ENCODE results near the gene BTBD9. TPM values are rescaled to one million over a fixed set of nuclear protein-coding genes. Genes with fewer than 3 reads are reported as not detected.

BTBD9 gene
- polyA plus RNA-seq, 4 donors, result 5.1 to 10.2 (median 6.7) TPM

GRCh38 chr6:38153798-38154345 lies 485.9 kb downstream of the BTBD9 start:
- no peak overlapping the region for H3K27ac ChIP-seq (ENCODE audit: low read depth in 1 of 3, low read length in 2 of 3)
- H3K4me3 ChIP-seq (ENCODE audit: low read depth in 1 of 3, low read length in 3 of 3), result no peak overlapping the region
- H3K27me3 ChIP-seq (ENCODE audit: control insufficient read depth in 3 of 3, insufficient read depth in 3 of 3, low read length in 3 of 3), result no peaks in the 10 kb centered on the region
- peaks cover 0 to 5% (median 2%) of the 10 kb centered on the region in 3 donors for H3K4me1 ChIP-seq (ENCODE audit: control insufficient read depth in 3 of 3, insufficient read depth in 2 of 3, low read depth in 1 of 3, low read length in 2 of 3)
- no peak for FAIRE-seq
- 82 to 94% (median 90%) methylated on average over 16 of the region's 16 CpGs for WGBS, 3 donors
- DNase-seq, result no peak
- H3K36me3 ChIP-seq (ENCODE audit: control insufficient read depth in 3 of 3, insufficient read depth in 2 of 3, low read depth in 1 of 3, low read length in 3 of 3), result peaks cover 0 to 66% (median 6%) of the 10 kb centered on the region in 3 donors
- H3K9me3 ChIP-seq (ENCODE audit: control insufficient read depth in 2 of 2, insufficient read depth in 1 of 2, low read depth in 1 of 2, low read length in 1 of 2), result no peaks in the 10 kb centered on the region

- no peaks in the 10 kb centered on the region for H3K9me3 ChIP-seq (ENCODE audit: control insufficient read depth in 2 of 2, insufficient read depth in 1 of 2, low read depth in 1 of 2, low read length in 1 of 2)
- DNase-seq (no peak), FAIRE-seq (no peak)
- no peak overlapping the region for H3K4me3 ChIP-seq (ENCODE audit: low read depth in 1 of 3, low read length in 3 of 3)
- H3K4me1 ChIP-seq (ENCODE audit: control insufficient read depth in 3 of 3, insufficient read depth in 2 of 3, low read depth in 1 of 3, low read length in 2 of 3), result peaks cover 0 to 5% (median 2%) of the 10 kb centered on the region in 3 donors
- no peak overlapping the region for H3K27ac ChIP-seq (ENCODE audit: low read depth in 1 of 3, low read length in 2 of 3)
- WGBS, 3 donors, result 85 to 90% (median 87%) methylated on average over 23 of the region's 23 CpGs
- peaks cover 0 to 65% (median 9%) of the 10 kb centered on the region in 3 donors for H3K36me3 ChIP-seq (ENCODE audit: control insufficient read depth in 3 of 3, insufficient read depth in 2 of 3, low read depth in 1 of 3, low read length in 3 of 3)
- no peaks in the 10 kb centered on the region for H3K27me3 ChIP-seq (ENCODE audit: control insufficient read depth in 3 of 3, insufficient read depth in 3 of 3, low read length in 3 of 3)
Observed at GRCh38 chr6:38153076-38153797, 486.5 kb downstream of the BTBD9 start.

- Histone ChIP-seq H3K4me1 (ENCODE audit: control insufficient read depth in 3 of 3, insufficient read depth in 2 of 3, low read depth in 1 of 3, low read length in 2 of 3) (peaks cover 0 to 5% (median 2%) of the 10 kb centered on the region in 3 donors), H3K27me3 (ENCODE audit: control insufficient read depth in 3 of 3, insufficient read depth in 3 of 3, low read length in 3 of 3) (no peaks in the 10 kb centered on the region), H3K4me3 (ENCODE audit: low read depth in 1 of 3, low read length in 3 of 3) (no peak overlapping the region), H3K36me3 (ENCODE audit: control insufficient read depth in 3 of 3, insufficient read depth in 2 of 3, low read depth in 1 of 3, low read length in 3 of 3) (peaks cover 0 to 65% (median 9%) of the 10 kb centered on the region in 3 donors), H3K27ac (ENCODE audit: low read depth in 1 of 3, low read length in 2 of 3) (no peak overlapping the region), H3K9me3 (ENCODE audit: control insufficient read depth in 2 of 2, insufficient read depth in 1 of 2, low read depth in 1 of 2, low read length in 1 of 2) (no peaks in the 10 kb centered on the region)
- 88 to 91% (median 91%) methylated on average over 8 of the region's 8 CpGs for WGBS, 3 donors
- DNase-seq (no peak), FAIRE-seq (no peak)
Observed at GRCh38 chr6:38152620-38153019, 487.1 kb downstream of the BTBD9 start.

GRCh38 chr6:38151580-38152500 lies 487.9 kb downstream of the BTBD9 start:
- DNase-seq (no peak), FAIRE-seq (no peak)
- 95 to 99% (median 96%) methylated on average over 22 of the region's 22 CpGs for WGBS, 3 donors
- no peaks in the 10 kb centered on the region for H3K9me3 ChIP-seq (ENCODE audit: control insufficient read depth in 2 of 2, insufficient read depth in 1 of 2, low read depth in 1 of 2, low read length in 1 of 2)
- H3K36me3 ChIP-seq (ENCODE audit: control insufficient read depth in 3 of 3, insufficient read depth in 2 of 3, low read depth in 1 of 3, low read length in 3 of 3), result peaks cover 0 to 57% (median 9%) of the 10 kb centered on the region in 3 donors
- H3K4me3 ChIP-seq (ENCODE audit: low read depth in 1 of 3, low read length in 3 of 3), result no peak overlapping the region
- no peak overlapping the region for H3K27ac ChIP-seq (ENCODE audit: low read depth in 1 of 3, low read length in 2 of 3)
- H3K27me3 ChIP-seq (ENCODE audit: control insufficient read depth in 3 of 3, insufficient read depth in 3 of 3, low read length in 3 of 3), result no peaks in the 10 kb centered on the region
- peaks cover 0 to 5% (median 2%) of the 10 kb centered on the region in 3 donors for H3K4me1 ChIP-seq (ENCODE audit: control insufficient read depth in 3 of 3, insufficient read depth in 2 of 3, low read depth in 1 of 3, low read length in 2 of 3)

GRCh38 chr6:38150681-38151296 lies 488.9 kb downstream of the BTBD9 start:
- FAIRE-seq, result no peak
- WGBS, 3 donors, result 88 to 90% (median 88%) methylated on average over 11 of the region's 11 CpGs
- H3K36me3 ChIP-seq (ENCODE audit: control insufficient read depth in 3 of 3, insufficient read depth in 2 of 3, low read depth in 1 of 3, low read length in 3 of 3), result peaks cover 0 to 63% (median 9%) of the 10 kb centered on the region in 3 donors

GRCh38 chr6:38150021-38150420 lies 489.7 kb downstream of the BTBD9 start:
- WGBS, 3 donors, result 93 to 94% (median 93%) methylated on average over 3 of the region's 3 CpGs
- H3K36me3 ChIP-seq (ENCODE audit: control insufficient read depth in 3 of 3, insufficient read depth in 2 of 3, low read depth in 1 of 3, low read length in 3 of 3), result peaks cover 0 to 59% (median 9%) of the 10 kb centered on the region in 3 donors
- DNase-seq (no peak), FAIRE-seq (no peak)
- H3K27ac ChIP-seq (ENCODE audit: low read depth in 1 of 3, low read length in 2 of 3), result no peak overlapping the region
- H3K4me1 ChIP-seq (ENCODE audit: control insufficient read depth in 3 of 3, insufficient read depth in 2 of 3, low read depth in 1 of 3, low read length in 2 of 3), result peaks cover 0 to 3% (median 0%) of the 10 kb centered on the region in 3 donors
- H3K4me3 ChIP-seq (ENCODE audit: low read depth in 1 of 3, low read length in 3 of 3), result no peak overlapping the region
- H3K9me3 ChIP-seq (ENCODE audit: control insufficient read depth in 2 of 2, insufficient read depth in 1 of 2, low read depth in 1 of 2, low read length in 1 of 2), result no peaks in the 10 kb centered on the region
- H3K27me3 ChIP-seq (ENCODE audit: control insufficient read depth in 3 of 3, insufficient read depth in 3 of 3, low read length in 3 of 3), result no peaks in the 10 kb centered on the region

More at GRCh38 chr6:38150681-38151296, 488.9 kb downstream of the BTBD9 start:
- H3K9me3 ChIP-seq (ENCODE audit: control insufficient read depth in 2 of 2, insufficient read depth in 1 of 2, low read depth in 1 of 2, low read length in 1 of 2), result no peaks in the 10 kb centered on the region
- no peak overlapping the region for H3K4me3 ChIP-seq (ENCODE audit: low read depth in 1 of 3, low read length in 3 of 3)
- no peak for DNase-seq
- no peak overlapping the region for H3K27ac ChIP-seq (ENCODE audit: low read depth in 1 of 3, low read length in 2 of 3)
- peaks cover 0 to 5% (median 1%) of the 10 kb centered on the region in 3 donors for H3K4me1 ChIP-seq (ENCODE audit: control insufficient read depth in 3 of 3, insufficient read depth in 2 of 3, low read depth in 1 of 3, low read length in 2 of 3)
- H3K27me3 ChIP-seq (ENCODE audit: control insufficient read depth in 3 of 3, insufficient read depth in 3 of 3, low read length in 3 of 3), result no peaks in the 10 kb centered on the region

GRCh38 chr6:38149531-38149930 lies 490.2 kb downstream of the BTBD9 start:
- Histone ChIP-seq H3K4me3 (ENCODE audit: low read depth in 1 of 3, low read length in 3 of 3) (no peak overlapping the region), H3K4me1 (ENCODE audit: control insufficient read depth in 3 of 3, insufficient read depth in 2 of 3, low read depth in 1 of 3, low read length in 2 of 3) (no peaks in the 10 kb centered on the region), H3K27me3 (ENCODE audit: control insufficient read depth in 3 of 3, insufficient read depth in 3 of 3, low read length in 3 of 3) (no peaks in the 10 kb centered on the region), H3K9me3 (ENCODE audit: control insufficient read depth in 2 of 2, insufficient read depth in 1 of 2, low read depth in 1 of 2, low read length in 1 of 2) (no peaks in the 10 kb centered on the region), H3K36me3 (ENCODE audit: control insufficient read depth in 3 of 3, insufficient read depth in 2 of 3, low read depth in 1 of 3, low read length in 3 of 3) (peaks cover 0 to 56% (median 9%) of the 10 kb centered on the region in 3 donors), H3K27ac (ENCODE audit: low read depth in 1 of 3, low read length in 2 of 3) (no peak overlapping the region)
- WGBS, 3 donors, result 86 to 93% (median 90%) methylated on average over 2 of the region's 2 CpGs
- FAIRE-seq (no peak), DNase-seq (no peak)

- no peaks in the 10 kb centered on the region for H3K27me3 ChIP-seq (ENCODE audit: control insufficient read depth in 3 of 3, insufficient read depth in 3 of 3, low read length in 3 of 3)
- 85 to 97% (median 89%) methylated on average over 2 of the region's 2 CpGs for WGBS, 3 donors
- H3K9me3 ChIP-seq (ENCODE audit: control insufficient read depth in 2 of 2, insufficient read depth in 1 of 2, low read depth in 1 of 2, low read length in 1 of 2), result no peaks in the 10 kb centered on the region
- no peak overlapping the region for H3K4me3 ChIP-seq (ENCODE audit: low read depth in 1 of 3, low read length in 3 of 3)
- no peak for FAIRE-seq
- peaks cover 2 to 55% (median 9%) of the 10 kb centered on the region in 3 donors for H3K36me3 ChIP-seq (ENCODE audit: control insufficient read depth in 3 of 3, insufficient read depth in 2 of 3, low read depth in 1 of 3, low read length in 3 of 3)
- no peak for DNase-seq
- H3K27ac ChIP-seq (ENCODE audit: low read depth in 1 of 3, low read length in 2 of 3), result no peak overlapping the region
- H3K4me1 ChIP-seq (ENCODE audit: control insufficient read depth in 3 of 3, insufficient read depth in 2 of 3, low read depth in 1 of 3, low read length in 2 of 3), result no peaks in the 10 kb centered on the region
Observed at GRCh38 chr6:38148606-38149005, 491.1 kb downstream of the BTBD9 start.

Measured in small intestine (tissue), 7 donors.